ENCODE measurements around the gene DIPK1A. TPM values are rescaled to one million over a fixed set of nuclear protein-coding genes. Genes with fewer than 3 reads are reported as not detected.

The DIPK1A gene
- total RNA-seq, 1 donor from 2014 or later, result 16.0 TPM

DNA sequence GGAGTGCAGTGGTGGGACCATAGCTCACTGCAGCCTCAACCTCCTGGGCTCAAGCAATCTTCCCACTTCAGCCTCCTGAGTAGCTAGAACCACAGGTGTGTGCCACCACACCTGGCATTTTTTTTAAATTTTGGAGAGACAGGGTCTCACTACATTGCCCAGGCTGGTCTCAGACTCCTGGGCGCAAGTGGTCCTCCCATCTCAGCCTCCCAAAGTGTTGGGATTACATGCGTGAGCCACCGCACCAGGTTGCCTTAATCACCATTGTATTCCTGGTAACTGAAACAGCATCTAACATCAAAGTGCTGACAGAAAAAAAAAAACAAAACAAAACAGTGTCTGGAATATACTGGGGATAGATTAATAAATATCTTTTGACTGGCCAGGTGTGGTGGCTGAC lies 111.2 kb downstream of the DIPK1A start:
- ATAC-seq (ENCODE audit: low read depth) (no peak), DNase-seq (no peak)
- Mint-ChIP-seq H3K9me3 (no peaks in the 10 kb centered on the region), H3K27ac (no peak overlapping the region), H3K4me1 (peaks cover 14% of the 10 kb centered on the region), H3K36me3 (ENCODE audit: low read depth) (peaks cover 50% of the 10 kb centered on the region), H3K27me3 (no peaks in the 10 kb centered on the region), H3K4me3 (no peak overlapping the region)
- intact Hi-C loops (cut with micrococcal nuclease), result loop anchor here (10.0 kb wide), 1 partner anchor 505 kb away; no protein-coding TSS in a partner anchor
- ChIA-PET CTCF (interaction anchor here (0.9 kb wide), 1 partner anchor 10 kb away, joined by 3 read pairs; no protein-coding TSS in a partner anchor), POLR2A (interaction anchor here (1.1 kb wide), 1 partner anchor 18 kb away, joined by 3 read pairs; no protein-coding TSS in a partner anchor)
- TF ChIP-seq CTCF (IDR thresholded peaks at IDR 0.05), result no peak

- TF ChIP-seq CTCF (IDR thresholded peaks at IDR 0.05), result no peak
- intact Hi-C loops (cut with micrococcal nuclease), result no loop called here
- Mint-ChIP-seq H3K36me3 (ENCODE audit: low read depth) (peaks cover 57% of the 10 kb centered on the region), H3K27me3 (no peaks in the 10 kb centered on the region), H3K4me3 (no peak overlapping the region), H3K27ac (no peak overlapping the region), H3K9me3 (no peaks in the 10 kb centered on the region), H3K4me1 (peaks cover 4% of the 10 kb centered on the region)
- DNase-seq (no peak), ATAC-seq (ENCODE audit: low read depth) (no peak)
- POLR2A ChIA-PET, result no interaction called here
- CTCF ChIA-PET, result interaction anchor here (1.0 kb wide), 1 partner anchor 11 kb away, joined by 4 read pairs; no protein-coding TSS in a partner anchor
These were observed 113.1 kb downstream of the DIPK1A start for GRCh38 chr1:92848201-92848600.

DNA sequence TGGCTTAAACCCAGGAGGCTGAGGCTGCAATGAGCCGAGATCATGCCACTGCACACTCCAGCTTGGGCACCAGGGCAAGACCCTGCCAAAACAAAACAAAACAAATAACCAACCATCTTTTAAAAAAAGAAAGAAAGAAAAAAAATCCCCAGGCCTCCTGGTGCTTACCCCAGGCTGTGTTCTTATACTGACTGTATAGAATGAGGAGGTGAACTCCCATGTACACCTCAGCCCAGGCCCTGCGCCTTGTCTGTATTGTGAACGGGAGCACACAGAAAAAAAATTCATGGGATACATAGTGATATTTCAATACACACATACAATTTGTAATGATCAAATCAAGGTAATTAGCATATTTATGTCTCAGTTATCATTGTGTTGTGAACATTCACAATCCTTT lies 115.4 kb downstream of the DIPK1A start:
- no peaks in the 10 kb centered on the region for H3K9me3 Mint-ChIP-seq
- POLR2A ChIA-PET, result interaction anchor here (0.6 to 1.1 kb wide), 3 partner anchors 9 to 114 kb away, joined by 3 to 10 read pairs (median 7); no protein-coding TSS in a partner anchor
- intact Hi-C loops (cut with micrococcal nuclease), result no loop called here

GRCh38 chr1:92844439-92844838 lies 116.8 kb downstream of the DIPK1A start:
- H3K4me3 Mint-ChIP-seq, result no peak overlapping the region
- H3K27ac Mint-ChIP-seq, result no peak overlapping the region
- no peaks in the 10 kb centered on the region for H3K9me3 Mint-ChIP-seq
- ChIA-PET CTCF (no interaction called here), POLR2A (no interaction called here)
- no peak for TF ChIP-seq CTCF (IDR thresholded peaks at IDR 0.05)
- peaks cover 69% of the 10 kb centered on the region for H3K36me3 Mint-ChIP-seq (ENCODE audit: low read depth)
- no peaks in the 10 kb centered on the region for H3K27me3 Mint-ChIP-seq
- no peak for DNase-seq
- H3K4me1 Mint-ChIP-seq, result peaks cover 4% of the 10 kb centered on the region
- intact Hi-C loops (cut with micrococcal nuclease), result no loop called here
- no peak for ATAC-seq (ENCODE audit: low read depth)

More for the DNA sequence above, 115.4 kb downstream of the DIPK1A start:
- peaks cover 63% of the 10 kb centered on the region for H3K36me3 Mint-ChIP-seq (ENCODE audit: low read depth)
- H3K27me3 Mint-ChIP-seq, result no peaks in the 10 kb centered on the region
- DNase-seq (no peak), ATAC-seq (ENCODE audit: low read depth) (no peak)
- CTCF ChIA-PET, result interaction anchor here (1.8 kb wide), 1 partner anchor 14 kb away, joined by 6 read pairs; the partner anchor contains the start of gene RPL5
- no peak overlapping the region for H3K27ac Mint-ChIP-seq
- TF ChIP-seq CTCF (IDR thresholded peaks at IDR 0.05), result no peak
- no peak overlapping the region for H3K4me3 Mint-ChIP-seq
- no peaks in the 10 kb centered on the region for H3K4me1 Mint-ChIP-seq

GRCh38 chr1:92843429-92844352 lies 117.6 kb downstream of the DIPK1A start:
- Mint-ChIP-seq H3K4me3 (no peak overlapping the region), H3K27ac (no peak overlapping the region), H3K9me3 (no peaks in the 10 kb centered on the region), H3K36me3 (ENCODE audit: low read depth) (peaks cover 71% of the 10 kb centered on the region), H3K27me3 (no peaks in the 10 kb centered on the region), H3K4me1 (peaks cover 10% of the 10 kb centered on the region)
- ATAC-seq (ENCODE audit: low read depth), result no peak
- intact Hi-C loops (cut with micrococcal nuclease), result no loop called here
- ChIA-PET CTCF (interaction anchor here (1.1 to 2.3 kb wide), 3 partner anchors 16 to 151 kb away, joined by 3 to 6 read pairs (median 4); partner anchors contain the start of gene DIPK1A), POLR2A (interaction anchor here (3.2 kb wide), 1 partner anchor 12 kb away, joined by 16 read pairs; the partner anchor contains the start of gene RPL5)
- DNase-seq, result no peak
- no peak for TF ChIP-seq CTCF (IDR thresholded peaks at IDR 0.05)
